Activated CD8-positive, alpha-beta T cell treated with anti-CD3 and anti-CD28 coated beads, Interleukin-2, amount 10 ng/mL, durations not matched to agents 7 days and 5 days (primary cell): ENCODE results near the gene SEMA7A. TPM values are rescaled to one million over a fixed set of nuclear protein-coding genes. Genes with fewer than 3 reads are reported as not detected.
"Not testable (repeated sequence)": the region's sequence is repeated elsewhere in the genome, so short reads cannot be mapped to it uniquely, and the experiment has no call there.

ENCODE experiments used
- ATAC-seq: fragments of 150-1000 bp; cut with Tn5 transposase; one replicate; pipeline ENCODE4 v1.10.0; 2021; ENCODE audit warnings: moderate library complexity
- CTCF ChIA-PET: fragments of 350-600 bp; sonication (Branson Sonifier 250); formaldehyde crosslinking; loops from one replicate; lab custom pipeline; 2021; ENCODE audit warnings: antibody characterized with exemption; lab: Charles Lee
- POLR2A ChIA-PET: fragments of 350-600 bp; sonication (Branson Sonifier 250); formaldehyde crosslinking; loops from one replicate; lab custom pipeline; 2021; ENCODE audit warnings: antibody characterized with exemption; lab: Charles Lee
- DNase-seq: peaks from one replicate; pipeline ENCODE4 v3.0.0-alpha.2; 2020
- H3K27ac Mint-ChIP-seq: one replicate; pipeline ENCODE4 v1.8.0; 2021; ENCODE audit warnings: mild to moderate bottlenecking, mixed read lengths
- H3K27me3 Mint-ChIP-seq: one replicate; pipeline ENCODE4 v1.8.0; 2021; ENCODE audit warnings: low read depth, mixed read lengths
- H3K36me3 Mint-ChIP-seq: one replicate; pipeline ENCODE4 v1.8.0; 2021; ENCODE audit warnings: low read depth, mixed read lengths
- H3K4me1 Mint-ChIP-seq: one replicate; pipeline ENCODE4 v1.8.0; 2021; ENCODE audit warnings: low read depth, mixed read lengths
- H3K4me3 Mint-ChIP-seq: one replicate; pipeline ENCODE4 v1.8.0; 2021; ENCODE audit warnings: mild to moderate bottlenecking, mixed read lengths
- H3K9me3 Mint-ChIP-seq: one replicate; pipeline ENCODE4 v1.8.0; 2022; ENCODE audit warnings: mixed read lengths; ENCODE audit not compliant: insufficient read depth
- total RNA-seq, 2 experiments: library from RNA; stranded (reverse); gene quantifications; one replicate each; pipeline ENCODE4 v1.2.3, GENCODE V29; 2021

Gene SEMA7A
- total RNA-seq, 2 experiments from 2014 or later = 16.1 to 16.9 TPM

DNA sequence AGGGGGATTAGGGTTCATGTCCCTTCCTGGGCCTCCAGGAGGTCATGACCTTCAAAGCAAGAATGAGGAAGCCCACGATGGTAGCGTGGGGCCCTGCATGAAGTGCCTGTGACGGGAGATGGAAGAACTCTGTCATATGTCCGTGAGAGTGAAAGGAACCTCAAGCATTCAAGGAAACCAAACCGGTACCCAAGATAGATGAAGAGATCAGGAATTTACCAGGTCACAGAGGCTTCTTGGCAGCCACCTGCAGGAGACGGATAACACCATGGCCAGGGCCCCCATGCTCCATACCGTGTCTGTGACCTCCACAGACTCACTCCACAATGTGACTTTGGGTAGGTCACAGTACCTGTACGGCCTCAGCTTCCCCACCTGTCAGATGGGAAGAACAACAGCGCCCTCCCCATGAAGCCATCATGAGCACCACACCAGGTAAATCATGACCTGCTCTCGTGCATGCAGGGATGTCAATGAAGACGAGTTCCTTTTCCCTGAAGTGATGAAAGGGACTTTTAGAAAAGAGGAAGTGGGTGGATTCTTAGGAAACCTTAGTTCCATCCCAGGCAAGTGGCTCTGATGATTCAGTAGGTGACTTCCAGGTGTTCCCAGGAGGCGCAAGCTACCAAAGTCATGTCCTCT, 43.0 kb downstream of the SEMA7A start:
- Mint-ChIP-seq H3K4me1 (peaks cover 66% of the 10 kb centered on the region), H3K36me3 (no peaks in the 10 kb centered on the region), H3K9me3 (no peaks in the 10 kb centered on the region), H3K4me3 (no peak overlapping the region), H3K27me3 (no peaks in the 10 kb centered on the region), H3K27ac (peak overlapping the region; percentile 57)
- POLR2A ChIA-PET = interaction anchor here (1.3 to 2.1 kb wide), 2 partner anchors 9 to 12 kb away, joined by 5 to 6 read pairs; no protein-coding TSS in a partner anchor
- no peak for ATAC-seq
- CTCF ChIA-PET = interaction anchor here (1.2 to 2.6 kb wide), 3 partner anchors 8 to 61 kb away, joined by 3 to 11 read pairs (median 4); no protein-coding TSS in a partner anchor
- DNase-seq = no peak

DNA sequence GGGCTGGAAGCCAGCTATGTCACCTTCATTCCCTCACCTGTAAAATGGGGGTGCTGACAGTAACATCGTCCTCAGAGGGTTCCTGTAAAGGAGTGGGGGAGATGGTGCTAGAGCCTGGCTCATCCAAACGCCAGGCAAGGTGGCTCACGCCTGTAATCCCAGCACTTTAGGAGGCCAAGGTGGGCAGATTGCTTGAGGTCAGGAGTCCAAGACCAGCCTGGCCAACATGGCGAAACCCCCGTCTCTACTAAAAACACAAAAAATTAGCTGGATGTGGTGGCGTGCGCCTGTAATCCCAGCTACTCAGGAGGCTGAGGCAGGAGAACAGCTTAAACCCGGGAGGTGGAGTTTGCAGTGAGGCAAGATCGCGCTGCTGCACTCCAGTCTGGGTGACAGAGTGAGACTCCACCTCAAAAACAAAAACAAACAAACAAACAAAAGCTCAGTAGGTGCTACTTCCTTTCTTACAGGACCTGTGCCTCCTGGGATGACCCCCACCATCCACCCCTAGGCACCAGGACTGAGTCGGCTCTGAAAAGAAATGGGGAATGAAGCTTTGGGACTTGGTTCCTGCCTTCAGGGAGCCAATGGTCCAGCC, 43.6 kb downstream of the SEMA7A start:
- CTCF ChIA-PET = interaction anchor here (0.7 to 2.6 kb wide), 5 partner anchors 7 to 61 kb away, joined by 3 to 11 read pairs (median 3); no protein-coding TSS in a partner anchor
- H3K27me3 Mint-ChIP-seq, H3K36me3 Mint-ChIP-seq, H3K9me3 Mint-ChIP-seq, H3K4me3 Mint-ChIP-seq, ATAC-seq, DNase-seq: not testable (repeated sequence)
- Mint-ChIP-seq H3K27ac (peak overlapping the region; percentile 57), H3K4me1 (peaks cover 69% of the 10 kb centered on the region)
- POLR2A ChIA-PET = interaction anchor here (1.3 to 2.1 kb wide), 2 partner anchors 10 to 13 kb away, joined by 5 to 6 read pairs; no protein-coding TSS in a partner anchor

DNA sequence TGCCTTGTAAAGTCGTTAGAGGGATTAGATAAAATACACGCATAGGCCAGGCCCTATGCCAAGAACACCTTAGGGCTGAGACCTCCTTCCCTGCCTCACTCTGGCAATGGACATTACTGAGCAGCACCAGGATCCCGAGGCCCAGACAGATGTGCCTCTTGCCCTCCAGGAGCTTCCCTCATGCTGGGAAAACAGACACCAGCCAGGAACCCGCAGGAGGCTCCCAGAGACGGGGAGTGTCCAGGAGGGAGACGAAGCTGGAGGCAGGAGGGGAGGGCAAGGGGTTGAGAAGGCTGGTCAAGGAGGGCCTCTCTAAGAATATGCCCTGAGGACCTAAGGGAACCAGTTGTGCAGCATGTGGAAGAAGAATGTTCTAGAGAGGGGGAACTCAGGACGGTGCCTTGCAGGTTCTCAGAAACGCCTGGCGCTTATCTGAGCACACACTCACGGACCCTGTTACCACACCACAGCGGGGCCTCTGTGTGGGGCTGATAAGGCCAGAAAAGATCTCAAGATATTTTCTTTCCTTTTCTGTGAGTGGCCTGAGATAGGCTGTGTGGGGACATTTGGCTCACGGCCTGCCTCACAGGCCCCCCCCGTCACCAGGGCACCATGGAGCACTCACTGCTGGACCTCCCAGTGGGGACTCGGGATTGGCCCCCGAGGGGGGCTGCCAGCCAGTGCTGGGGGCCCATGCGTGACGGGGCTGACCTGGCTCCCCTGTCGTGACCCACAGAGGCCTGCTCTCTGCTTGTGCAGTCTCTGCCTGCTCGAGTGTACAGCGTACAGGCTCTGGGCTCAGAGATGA, 44.3 kb downstream of the SEMA7A start:
- H3K4me3 Mint-ChIP-seq = no peak overlapping the region
- ChIA-PET POLR2A (interaction anchor here (1.3 to 2.1 kb wide), 3 partner anchors 11 to 455 kb away, joined by 3 to 6 read pairs (median 5); no protein-coding TSS in a partner anchor), CTCF (interaction anchor here (0.7 to 2.6 kb wide), 5 partner anchors 11 to 50 kb away, joined by 3 to 11 read pairs (median 3); no protein-coding TSS in a partner anchor)
- no peak for ATAC-seq
- H3K36me3 Mint-ChIP-seq = no peaks in the 10 kb centered on the region
- DNase-seq = no peak
- no peaks in the 10 kb centered on the region for H3K9me3 Mint-ChIP-seq
- peaks cover 74% of the 10 kb centered on the region for H3K4me1 Mint-ChIP-seq
- H3K27me3 Mint-ChIP-seq = no peaks in the 10 kb centered on the region
- H3K27ac Mint-ChIP-seq = peak overlapping the region; percentile 23

DNA sequence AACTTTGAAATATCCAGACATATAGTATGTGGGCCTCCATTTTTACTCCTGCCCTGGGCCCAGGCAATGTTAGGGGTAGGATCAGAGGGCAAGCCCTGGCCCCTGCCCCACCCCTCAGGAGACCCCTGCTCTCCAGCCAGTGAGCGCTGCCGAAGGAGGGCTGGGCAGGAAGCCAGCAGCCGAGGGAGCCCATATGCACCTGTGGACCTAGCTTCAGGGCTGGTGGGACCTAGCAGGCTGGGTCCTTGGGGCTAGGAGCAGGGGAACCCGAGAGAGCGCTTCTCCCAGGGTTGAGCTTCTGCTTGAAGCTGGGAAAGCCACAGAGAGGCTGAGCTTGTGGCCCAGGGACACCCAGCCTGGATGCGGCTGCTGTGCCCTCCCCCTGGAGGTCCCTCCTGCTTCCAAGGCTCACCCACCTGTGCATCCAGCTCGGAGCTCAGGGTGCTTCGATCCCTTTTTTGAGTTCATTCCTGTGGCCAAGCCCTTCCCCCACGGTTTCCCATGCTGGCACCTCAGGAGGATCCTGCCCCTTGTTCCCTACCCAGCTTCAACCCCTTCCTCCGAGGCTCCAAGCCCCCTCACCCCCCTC, 45.3 kb downstream of the SEMA7A start:
- no peak for ATAC-seq
- H3K4me3 Mint-ChIP-seq = no peak overlapping the region

DNA sequence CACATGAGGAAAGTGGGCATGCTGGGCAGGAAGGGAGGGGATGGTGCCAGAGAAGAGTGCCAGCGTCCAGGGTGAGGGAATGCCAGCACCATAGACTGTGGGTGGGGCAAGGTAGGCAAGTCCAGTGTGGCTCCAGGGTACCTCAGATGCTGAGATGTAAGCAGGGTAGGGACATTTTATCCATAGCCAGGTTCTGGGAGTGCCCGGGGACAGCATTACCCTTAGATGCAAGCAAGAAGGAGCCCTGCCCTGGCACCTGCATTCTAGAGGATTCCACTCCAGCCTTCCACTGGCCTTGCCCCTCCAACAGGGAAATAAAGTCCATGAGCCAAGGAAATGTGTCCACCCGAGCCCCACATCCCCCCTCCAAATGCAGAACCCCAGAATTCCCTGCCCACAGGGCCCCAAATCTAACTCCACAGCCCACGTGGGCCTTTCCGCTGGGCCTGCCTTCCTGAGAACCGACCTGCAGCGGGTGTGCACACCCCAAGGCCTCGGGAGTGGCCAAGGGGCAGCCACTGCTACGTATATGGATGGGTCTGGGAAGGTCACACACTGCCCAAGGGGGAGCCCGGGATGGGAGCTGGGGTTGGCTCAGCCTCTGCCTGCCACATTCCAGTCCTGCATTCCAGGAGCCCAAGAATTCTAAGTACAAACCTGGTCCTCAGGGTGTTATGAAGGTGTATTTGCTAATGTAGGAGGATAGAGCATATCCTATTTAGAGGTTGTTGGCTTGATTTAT, 46.0 kb downstream of the SEMA7A start:
- no peak overlapping the region for H3K4me3 Mint-ChIP-seq
- H3K27me3 Mint-ChIP-seq = no peaks in the 10 kb centered on the region
- H3K4me1 Mint-ChIP-seq = peaks cover 76% of the 10 kb centered on the region
- POLR2A ChIA-PET = interaction anchor here (1.3 kb wide), 2 partner anchors 15 to 457 kb away, joined by 3 read pairs; no protein-coding TSS in a partner anchor
- ATAC-seq (no peak), DNase-seq (no peak)
- H3K9me3 Mint-ChIP-seq = no peaks in the 10 kb centered on the region
- CTCF ChIA-PET = interaction anchor here (1.4 to 17.6 kb wide), 3 partner anchors 15 to 52 kb away, joined by 6 to 677 read pairs (median 108); partner anchors contain the start of gene SEMA7A
- peak overlapping the region; percentile 15 for H3K27ac Mint-ChIP-seq
- no peaks in the 10 kb centered on the region for H3K36me3 Mint-ChIP-seq

More for the DNA sequence above, 45.3 kb downstream of the SEMA7A start:
- H3K27me3 Mint-ChIP-seq = no peaks in the 10 kb centered on the region
- no peaks in the 10 kb centered on the region for H3K9me3 Mint-ChIP-seq
- POLR2A ChIA-PET = interaction anchor here (1.3 kb wide), 2 partner anchors 15 to 456 kb away, joined by 3 read pairs; no protein-coding TSS in a partner anchor
- H3K27ac Mint-ChIP-seq = peak overlapping the region; percentile 32
- no peak for DNase-seq
- H3K36me3 Mint-ChIP-seq = no peaks in the 10 kb centered on the region
- CTCF ChIA-PET = interaction anchor here (1.0 to 2.6 kb wide), 4 partner anchors 12 to 51 kb away, joined by 3 to 11 read pairs (median 4); no protein-coding TSS in a partner anchor
- peaks cover 74% of the 10 kb centered on the region for H3K4me1 Mint-ChIP-seq

DNA sequence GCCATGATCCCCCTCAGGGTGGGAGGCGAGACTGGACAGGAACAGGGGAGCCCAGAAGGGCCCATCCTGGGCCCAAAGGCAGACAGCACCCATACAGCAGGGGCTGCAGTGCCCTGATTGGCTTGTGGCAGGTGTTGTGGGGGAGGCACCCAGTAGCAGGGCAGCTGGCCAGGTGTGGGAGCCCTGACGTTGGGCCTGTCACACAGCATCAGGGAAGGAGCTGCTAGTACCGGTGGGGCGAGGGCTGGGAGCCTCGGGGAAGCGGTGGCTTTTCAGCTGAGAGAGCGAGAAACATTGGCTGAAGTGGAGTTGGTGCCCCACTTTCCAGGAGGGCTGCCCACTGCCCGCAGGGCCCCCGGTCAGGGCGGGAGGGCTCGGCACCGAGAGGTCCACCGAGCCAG, 46.6 kb downstream of the SEMA7A start:
- CTCF ChIA-PET = interaction anchor here (6.8 to 17.6 kb wide), 2 partner anchors 16 to 48 kb away, joined by 108 to 677 read pairs; partner anchors contain the start of gene SEMA7A
- no peak overlapping the region for H3K4me3 Mint-ChIP-seq
- DNase-seq (no peak), ATAC-seq (no peak)
- no peaks in the 10 kb centered on the region for H3K9me3 Mint-ChIP-seq
- H3K4me1 Mint-ChIP-seq = peaks cover 76% of the 10 kb centered on the region
- H3K36me3 Mint-ChIP-seq = no peaks in the 10 kb centered on the region
- no peaks in the 10 kb centered on the region for H3K27me3 Mint-ChIP-seq
- POLR2A ChIA-PET = no interaction called here
- H3K27ac Mint-ChIP-seq = peak overlapping the region; percentile 95

DNA sequence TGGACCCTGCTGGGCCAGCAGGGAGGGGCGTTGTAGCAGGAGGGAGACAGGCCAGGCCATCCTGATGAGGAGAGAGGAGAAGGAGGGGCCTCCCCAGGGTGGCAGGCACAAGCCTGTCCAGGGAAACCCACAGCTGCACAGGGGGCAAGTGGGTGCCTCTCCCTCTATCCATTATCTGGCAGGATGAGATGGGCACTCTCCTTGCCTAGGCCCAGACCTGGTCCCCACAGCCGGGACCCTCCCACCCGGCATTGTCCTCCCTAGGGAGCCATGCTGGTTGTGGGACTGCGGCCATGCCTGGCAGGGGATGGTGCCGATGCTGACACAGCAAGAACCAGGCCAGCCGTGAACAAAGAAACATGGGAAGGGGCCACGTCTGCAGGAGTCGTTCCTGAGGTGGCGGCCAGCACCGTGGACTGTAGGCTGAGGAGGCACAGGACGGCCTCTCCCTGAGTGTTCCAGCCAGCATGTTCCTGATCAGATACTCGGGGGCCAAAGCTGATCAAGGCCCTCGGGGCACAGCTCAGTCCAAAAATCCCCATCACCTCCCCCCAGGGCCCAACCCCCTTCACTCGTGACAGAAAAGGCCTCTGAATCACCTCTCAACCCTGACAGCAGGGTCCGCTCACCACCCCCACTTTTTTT, 47.1 kb downstream of the SEMA7A start:
- ChIA-PET POLR2A (interaction anchor here (2.9 kb wide), 1 partner anchor 9 kb away, joined by 23 read pairs; no protein-coding TSS in a partner anchor), CTCF (interaction anchor here (6.8 to 17.6 kb wide), 2 partner anchors 16 to 48 kb away, joined by 108 to 677 read pairs; partner anchors contain the start of gene SEMA7A)
- Mint-ChIP-seq H3K9me3 (no peaks in the 10 kb centered on the region), H3K27ac (peak overlapping the region; percentile 95), H3K4me1 (peaks cover 74% of the 10 kb centered on the region), H3K27me3 (no peaks in the 10 kb centered on the region), H3K4me3 (no peak overlapping the region), H3K36me3 (no peaks in the 10 kb centered on the region)
- no peak for ATAC-seq
- no peak for DNase-seq

DNA sequence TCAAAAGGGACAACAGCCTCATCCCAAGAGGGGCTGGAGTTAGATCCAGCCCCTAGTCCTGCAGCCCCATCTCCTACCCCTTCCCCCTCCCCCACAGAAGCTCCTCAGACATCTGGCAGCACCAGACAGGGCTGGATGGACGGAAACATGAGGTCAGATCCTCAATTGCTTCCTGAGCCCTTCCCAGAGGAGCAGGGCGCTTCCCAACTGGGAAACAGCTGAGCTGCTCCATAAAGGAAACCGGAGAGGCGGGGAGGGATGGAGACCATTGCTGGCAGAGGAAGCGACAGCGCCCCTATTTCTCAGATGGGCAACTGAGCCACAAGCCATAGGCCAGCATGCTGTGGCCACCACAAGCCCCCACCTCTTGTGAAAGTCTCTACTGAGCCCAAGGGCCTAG, 48.0 kb downstream of the SEMA7A start:
- DNase-seq = no peak
- peaks cover 66% of the 10 kb centered on the region for H3K4me1 Mint-ChIP-seq
- peak overlapping the region; percentile 95 for H3K27ac Mint-ChIP-seq
- CTCF ChIA-PET = interaction anchor here (0.6 to 17.6 kb wide), 8 partner anchors 10 to 418 kb away, joined by 3 to 677 read pairs (median 13); partner anchors contain the start of genes ARID3B and SEMA7A
- POLR2A ChIA-PET = interaction anchor here (1.0 to 2.9 kb wide), 7 partner anchors 10 to 212 kb away, joined by 3 to 55 read pairs (median 14); partner anchors contain the start of genes SEMA7A and UBL7
- ATAC-seq = no peak
- H3K9me3 Mint-ChIP-seq = no peaks in the 10 kb centered on the region
- H3K36me3 Mint-ChIP-seq = no peaks in the 10 kb centered on the region
- H3K4me3 Mint-ChIP-seq = no peak overlapping the region
- no peaks in the 10 kb centered on the region for H3K27me3 Mint-ChIP-seq

DNA sequence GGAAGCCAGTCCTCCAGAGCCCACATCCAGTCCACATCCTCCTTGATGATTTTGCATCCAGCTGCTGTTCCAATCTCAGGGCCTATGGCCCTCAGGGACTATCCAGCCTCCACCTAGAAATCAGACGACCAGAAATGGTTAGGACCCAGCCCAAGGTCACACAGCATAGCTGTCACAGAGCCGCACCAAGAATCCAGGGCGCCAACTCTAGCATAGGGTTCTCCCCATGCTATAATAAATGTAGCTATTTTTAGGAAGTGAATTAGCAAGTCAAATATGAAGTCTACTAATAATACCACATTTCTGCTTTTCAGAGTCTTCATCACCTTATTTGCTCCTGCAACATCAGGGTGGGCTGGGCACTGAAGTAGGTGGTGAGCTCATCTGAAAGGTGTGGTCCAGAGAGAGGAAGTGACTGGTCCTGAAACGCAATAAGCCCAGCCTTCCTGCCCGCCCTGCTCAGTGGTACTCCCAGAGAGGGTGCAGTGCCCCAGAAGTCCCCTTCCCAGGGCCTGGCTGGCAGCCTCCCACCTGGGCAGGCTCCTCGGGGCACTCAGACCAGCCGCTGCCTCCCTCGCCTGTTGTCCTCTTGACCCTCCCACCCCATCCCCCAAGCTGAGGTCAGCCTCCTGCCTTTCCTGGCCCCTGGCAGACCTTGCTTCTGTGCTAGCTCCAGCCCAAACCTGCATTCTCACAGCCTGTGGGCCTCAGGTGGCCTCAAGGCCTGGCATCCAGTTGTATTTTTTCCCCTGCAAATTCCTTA, 48.7 kb downstream of the SEMA7A start:
- no peaks in the 10 kb centered on the region for H3K36me3 Mint-ChIP-seq
- H3K9me3 Mint-ChIP-seq = no peaks in the 10 kb centered on the region
- ATAC-seq (peak; percentile 75), DNase-seq (peak; percentile 82)
- POLR2A ChIA-PET = interaction anchor here (0.8 to 2.9 kb wide), 14 partner anchors 10 to 428 kb away, joined by 3 to 55 read pairs (median 4); partner anchors contain the start of genes ARID3B, SEMA7A and UBL7
- peaks cover 62% of the 10 kb centered on the region for H3K4me1 Mint-ChIP-seq
- CTCF ChIA-PET = interaction anchor here (0.6 to 17.6 kb wide), 15 partner anchors 9 to 419 kb away, joined by 3 to 677 read pairs (median 6); partner anchors contain the start of genes ARID3B, SEMA7A and UBL7
- H3K4me3 Mint-ChIP-seq = no peak overlapping the region
- no peaks in the 10 kb centered on the region for H3K27me3 Mint-ChIP-seq
- peak overlapping the region; percentile 95 for H3K27ac Mint-ChIP-seq
